AG20443 (cell line): Measurements from ENCODE around the gene INPP5D.
A peak's percentile ranks its signal among the peaks of the same experiment; 100 is the strongest.
"Not testable (repeated sequence)": the region's sequence is repeated elsewhere in the genome, so short reads cannot be mapped to it uniquely, and the experiment has no call there.

Experiments
- DNase-seq: peaks from one replicate; pipeline ENCODE4 v3.0.0; 2012; ENCODE audit warnings: low spot score, mixed read lengths

INPP5D gene

DNA sequence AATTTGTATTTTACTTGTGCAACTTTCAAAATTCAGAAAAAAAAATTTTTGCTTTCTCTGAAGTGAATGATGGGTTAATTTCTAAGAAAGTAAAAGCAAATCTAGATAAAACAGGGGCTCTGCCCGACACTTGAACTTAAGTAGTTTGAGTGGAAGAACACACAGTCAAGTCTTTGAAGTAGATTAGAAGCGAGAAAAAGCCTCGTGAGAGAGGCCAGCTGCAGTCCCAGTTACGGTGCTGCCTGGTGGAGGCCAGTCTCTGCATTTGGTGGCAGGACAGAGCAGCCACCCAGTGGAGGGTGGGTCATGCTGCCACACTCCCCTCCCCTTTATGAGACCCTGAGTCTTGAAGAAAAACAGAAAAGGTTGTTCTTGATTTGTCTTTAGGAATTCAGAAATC, 81.8 kb downstream of the INPP5D start:
- DNase-seq: no peak

DNA sequence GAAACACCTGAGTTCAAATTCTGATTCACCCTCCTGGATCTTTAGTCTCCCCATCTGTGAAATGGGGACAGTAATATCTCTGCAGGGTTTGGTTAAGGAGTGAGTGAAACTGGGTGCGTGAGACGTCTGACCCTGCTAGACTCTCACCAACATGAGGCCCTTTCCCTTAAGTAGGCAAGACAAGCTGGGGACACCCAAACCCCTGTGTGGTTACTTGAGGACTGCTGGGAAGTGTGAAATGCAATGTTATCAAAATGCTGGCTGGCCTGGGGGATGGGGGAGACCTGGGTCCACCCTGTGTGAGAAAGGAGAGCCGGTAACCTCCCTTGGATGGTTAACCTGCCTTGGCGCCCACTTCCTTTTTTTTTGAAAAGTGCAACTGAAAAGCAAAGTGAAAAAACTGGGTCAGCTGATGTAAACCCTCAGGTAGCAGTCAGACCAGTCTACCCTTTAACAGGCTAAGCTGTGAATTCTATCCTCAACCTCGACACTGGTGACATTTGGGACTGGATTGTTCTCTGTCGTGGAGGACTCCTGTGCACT, 82.3 kb downstream of the INPP5D start:
- DNase-seq: no peak

DNA sequence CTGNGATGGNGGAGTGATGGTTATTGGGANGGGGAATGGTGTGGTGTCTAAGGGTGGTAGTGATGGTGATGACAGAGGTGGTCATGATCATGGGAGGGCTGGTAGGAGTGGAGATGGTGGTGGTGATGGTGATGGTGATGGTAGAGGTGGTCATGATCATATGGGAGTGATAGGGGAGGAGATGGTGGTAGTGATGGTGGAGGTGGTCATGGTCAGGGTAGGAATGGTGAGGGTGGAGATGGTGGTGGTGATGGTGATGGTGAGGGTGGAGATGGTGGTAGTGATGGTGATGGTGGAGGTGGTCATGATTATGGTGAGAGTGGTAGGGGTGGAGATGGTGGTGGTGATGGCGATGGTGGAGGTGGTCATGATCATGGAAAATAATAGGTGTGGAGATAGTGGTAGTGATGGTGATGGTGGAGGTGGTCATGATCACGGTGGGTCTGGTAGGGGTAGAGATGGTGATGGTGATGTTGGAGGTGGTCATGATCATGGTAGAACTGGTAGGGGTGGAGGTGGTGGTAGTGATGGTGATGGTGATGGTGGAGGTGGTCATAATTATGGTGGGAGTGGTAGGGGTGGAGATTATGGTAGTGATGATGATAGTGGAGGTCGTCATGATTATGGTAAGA, 83.7 kb downstream of the INPP5D start:
- DNase-seq: no peak

DNA sequence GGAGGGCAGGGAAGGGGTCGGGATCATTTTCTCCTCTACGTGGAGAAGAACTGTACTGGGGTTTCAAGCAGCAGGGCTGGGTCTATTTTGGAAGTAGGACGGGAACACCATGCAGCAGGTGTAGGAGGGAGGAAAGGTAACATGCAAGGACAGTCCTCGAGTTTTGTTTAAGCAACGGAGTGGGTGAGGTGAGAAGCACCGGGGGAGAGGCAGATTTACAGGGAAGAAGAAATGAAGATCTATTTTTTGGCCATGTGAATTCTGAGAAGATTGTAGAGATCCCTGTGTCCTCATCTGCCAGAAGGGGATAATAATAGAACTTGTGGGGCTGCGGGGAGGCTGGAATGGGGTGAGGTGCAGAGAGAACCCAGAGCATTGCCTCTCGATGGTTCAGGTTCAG, 85.6 kb downstream of the INPP5D start:
- DNase-seq: no peak

DNA sequence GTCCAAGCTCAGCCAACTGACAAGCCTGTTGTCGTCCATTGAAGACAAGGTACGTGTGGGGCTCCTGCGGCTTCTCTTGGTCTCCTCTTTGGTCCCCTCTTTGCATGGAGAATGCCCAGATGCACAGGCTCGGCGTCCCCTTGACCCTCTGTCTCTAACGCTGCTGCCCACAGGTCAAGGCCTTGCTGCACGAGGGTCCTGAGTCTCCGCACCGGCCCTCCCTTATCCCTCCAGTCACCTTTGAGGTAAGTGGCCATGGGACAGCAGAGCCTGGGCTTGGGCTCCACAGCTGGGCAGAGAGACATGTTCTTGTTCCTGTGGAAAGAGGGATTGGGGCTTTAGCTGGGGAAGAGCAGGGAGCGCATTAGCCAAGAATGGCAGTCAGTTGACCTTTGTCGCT, 86.1 kb downstream of the INPP5D start:
- DNase-seq: no peak

DNA sequence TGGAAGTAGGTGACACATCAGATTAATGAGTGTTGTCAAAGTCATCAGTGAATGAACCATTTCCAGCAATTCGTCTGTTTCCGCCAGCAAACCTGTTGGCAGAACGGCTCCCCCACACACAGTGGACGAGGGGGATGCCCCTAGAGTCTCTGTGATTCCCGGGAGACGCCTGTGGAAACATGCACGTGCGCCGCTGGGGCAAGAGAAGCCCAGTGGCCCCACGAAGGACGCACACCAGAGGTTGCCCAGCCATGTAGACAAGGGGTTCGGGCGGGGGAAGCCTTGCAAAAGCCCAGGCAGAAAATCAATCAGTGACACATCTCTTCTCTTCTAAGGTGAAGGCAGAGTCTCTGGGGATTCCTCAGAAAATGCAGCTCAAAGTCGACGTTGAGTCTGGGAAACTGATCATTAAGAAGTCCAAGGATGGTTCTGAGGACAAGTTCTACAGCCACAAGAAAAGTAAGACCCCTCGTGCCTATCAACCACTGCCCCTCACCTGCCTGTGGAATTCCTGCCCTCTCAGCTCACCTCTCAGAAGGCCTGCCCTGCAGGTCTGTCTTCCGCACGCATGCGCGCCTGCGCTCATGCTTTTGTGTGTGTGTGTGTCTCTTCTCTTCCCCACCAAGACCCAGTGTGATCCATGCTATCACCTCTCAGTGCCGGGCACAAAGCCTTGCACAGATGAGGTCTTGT, 87.1 kb downstream of the INPP5D start:
- DNase-seq: no peak

DNA sequence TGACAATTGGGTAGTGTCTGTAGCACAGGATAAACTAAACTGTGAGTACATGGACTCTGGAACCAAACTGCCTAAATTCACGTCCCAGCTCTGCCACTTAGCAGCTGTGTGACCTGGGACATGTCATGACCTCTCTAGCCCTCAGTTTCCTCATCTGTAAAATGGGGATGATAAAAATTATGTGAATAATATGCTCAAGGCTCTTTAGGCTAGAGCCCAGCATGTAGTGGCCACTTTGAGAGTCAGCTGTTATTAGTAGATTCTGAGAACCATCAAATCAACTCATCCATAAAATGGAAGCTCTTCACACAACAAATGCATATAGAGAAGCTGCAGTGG, 87.7 kb downstream of the INPP5D start:
- DNase-seq: no peak

DNA sequence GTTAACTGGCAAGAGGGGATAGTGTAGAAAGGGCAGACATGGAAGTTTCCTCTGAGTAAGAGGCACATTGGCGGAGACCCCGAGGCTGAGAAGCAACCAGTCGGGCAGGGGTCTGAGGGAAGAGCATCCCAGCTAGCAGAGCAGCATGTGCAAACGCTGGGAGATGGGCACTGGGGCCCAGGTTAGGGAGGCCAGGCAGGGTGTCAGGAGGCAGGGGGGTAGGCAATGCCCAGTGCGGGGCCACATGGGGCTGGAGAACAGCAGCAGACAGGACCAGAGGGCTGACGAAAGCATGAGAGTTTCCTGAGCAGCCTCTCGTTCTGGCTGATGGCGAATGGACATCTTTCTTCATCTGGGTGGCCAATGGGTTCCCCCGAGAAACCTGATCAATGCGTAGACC, 88.2 kb downstream of the INPP5D start:
- DNase-seq: no peak

DNA sequence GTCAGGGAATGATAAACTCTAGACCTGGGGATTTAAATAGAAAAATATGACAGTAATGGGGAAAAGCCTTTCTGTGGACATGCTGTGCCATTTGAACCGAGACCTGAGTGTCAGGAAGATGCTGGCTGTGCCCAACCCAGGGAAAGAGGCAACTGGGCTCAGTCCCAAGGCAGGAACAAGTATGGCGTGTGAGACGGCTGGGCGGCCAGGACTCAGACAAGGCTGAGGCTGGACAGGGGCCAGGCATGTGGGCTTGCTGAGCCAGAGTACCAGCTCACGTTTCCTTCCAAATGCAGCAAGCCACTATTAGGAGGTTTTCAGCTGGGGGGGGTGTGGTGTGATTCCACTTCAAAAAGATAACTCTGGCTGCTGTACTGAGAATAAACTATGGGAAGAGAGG, 92.4 kb downstream of the INPP5D start:
- DNase-seq: peak; percentile 66

DNA sequence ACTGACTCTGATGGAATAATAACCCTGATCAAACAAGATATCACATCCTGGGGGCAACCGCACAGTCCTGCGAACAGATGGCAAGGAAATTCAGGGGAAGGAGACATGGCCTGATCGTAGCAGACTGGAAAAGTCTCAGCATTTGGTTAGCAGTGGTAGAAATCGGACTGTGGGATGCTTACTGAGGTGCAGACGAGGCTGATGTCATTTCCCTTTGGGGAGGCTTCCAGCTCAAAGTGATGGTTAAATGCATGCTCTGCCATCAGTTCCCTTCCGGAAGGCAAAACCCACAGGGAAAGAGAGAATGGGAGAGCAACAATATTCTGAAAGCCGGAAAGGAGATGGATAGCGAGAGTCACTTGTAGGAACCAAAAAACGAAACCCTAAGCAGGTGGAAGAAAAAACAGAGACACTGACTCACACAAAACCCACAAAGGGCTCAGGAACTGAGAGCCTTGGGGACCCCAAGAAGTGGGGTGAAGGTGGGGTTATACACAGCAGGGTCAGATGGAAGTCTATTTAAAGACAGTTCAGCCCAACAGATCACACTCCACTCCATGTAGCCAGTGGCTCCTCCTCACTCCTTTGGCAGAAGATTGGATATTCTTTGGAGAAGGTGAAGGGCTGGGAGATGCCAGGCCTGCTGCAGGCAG, 93.1 kb downstream of the INPP5D start:
- DNase-seq: no peak

DNA sequence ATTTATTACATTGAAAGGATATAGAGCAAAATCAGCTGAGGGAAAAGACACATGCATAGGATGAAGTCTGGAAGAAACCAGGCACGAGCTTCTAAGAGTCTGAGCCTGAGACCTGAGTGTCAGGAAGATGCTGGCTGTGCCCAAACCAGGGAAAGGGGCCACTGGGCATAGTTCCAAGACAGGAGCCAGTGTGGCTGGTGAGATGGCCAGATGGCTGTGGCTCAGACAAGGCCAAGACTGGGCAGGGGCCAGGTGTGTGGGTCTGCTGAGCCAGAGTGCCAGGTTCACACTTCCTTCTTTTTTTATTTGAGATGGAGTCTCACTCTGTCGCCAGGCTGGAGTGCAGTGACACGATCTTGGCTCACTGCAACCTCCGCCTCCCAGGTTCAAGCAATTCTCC, 95.9 kb downstream of the INPP5D start:
- no peak for DNase-seq

DNA sequence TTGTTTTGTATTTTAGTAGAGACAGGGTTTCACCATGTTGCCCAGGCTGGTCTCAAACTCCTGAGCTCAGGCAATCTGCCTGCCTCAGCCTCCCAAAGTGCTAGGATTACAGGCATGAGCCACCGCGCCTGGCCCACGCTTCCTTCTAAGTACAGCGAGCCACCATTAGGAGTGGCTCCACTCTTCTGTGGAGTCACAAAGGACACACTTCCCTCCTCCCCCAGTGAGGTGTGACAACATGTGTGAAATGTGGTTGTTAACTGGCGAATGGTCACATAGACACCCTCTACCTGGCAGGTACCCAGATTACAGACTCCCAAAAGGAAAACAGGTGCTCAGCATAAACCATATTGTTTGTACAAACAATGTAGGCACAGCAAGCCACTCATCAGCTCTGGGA, 96.3 kb downstream of the INPP5D start:
- not testable (repeated sequence) for DNase-seq

DNA sequence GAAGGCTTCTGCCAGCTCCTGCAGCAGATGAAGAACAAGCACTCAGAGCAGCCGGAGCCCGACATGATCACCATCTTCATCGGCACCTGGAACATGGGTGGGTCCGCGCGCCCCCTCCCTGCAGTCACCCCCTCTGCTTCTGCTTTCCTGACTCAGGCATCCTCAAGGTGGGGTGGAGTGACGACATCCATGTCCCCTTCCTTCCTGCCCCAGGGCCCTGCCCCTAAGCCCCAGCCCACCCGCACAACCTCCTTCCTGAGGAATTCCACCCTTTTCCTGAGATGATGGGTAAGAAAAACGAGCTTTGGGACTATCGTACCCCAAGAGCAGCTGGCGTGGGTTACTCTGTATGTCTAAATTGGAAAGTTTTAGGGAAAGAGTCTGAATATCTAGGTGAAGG, 101.6 kb downstream of the INPP5D start:
- DNase-seq: no peak

DNA sequence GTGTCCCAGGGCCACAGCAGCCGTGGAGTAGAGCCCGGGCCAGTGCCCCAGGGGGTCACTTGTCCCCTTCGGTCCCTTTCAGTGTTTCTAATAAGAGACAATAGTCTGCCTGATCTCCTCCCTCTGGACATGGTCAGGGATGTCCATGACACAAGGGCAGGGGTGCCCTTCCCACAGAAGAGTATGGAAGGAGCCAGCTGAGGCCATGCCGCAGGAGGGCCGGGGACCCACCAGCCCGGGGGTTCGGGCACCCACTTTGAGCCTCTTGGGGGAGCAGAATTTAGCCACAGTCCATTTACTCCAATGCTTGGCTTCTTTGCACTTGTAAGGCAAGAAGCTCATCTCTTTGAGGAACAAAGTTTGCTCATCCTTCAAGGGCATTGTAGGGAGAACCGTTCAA, 102.6 kb downstream of the INPP5D start:
- no peak for DNase-seq

DNA sequence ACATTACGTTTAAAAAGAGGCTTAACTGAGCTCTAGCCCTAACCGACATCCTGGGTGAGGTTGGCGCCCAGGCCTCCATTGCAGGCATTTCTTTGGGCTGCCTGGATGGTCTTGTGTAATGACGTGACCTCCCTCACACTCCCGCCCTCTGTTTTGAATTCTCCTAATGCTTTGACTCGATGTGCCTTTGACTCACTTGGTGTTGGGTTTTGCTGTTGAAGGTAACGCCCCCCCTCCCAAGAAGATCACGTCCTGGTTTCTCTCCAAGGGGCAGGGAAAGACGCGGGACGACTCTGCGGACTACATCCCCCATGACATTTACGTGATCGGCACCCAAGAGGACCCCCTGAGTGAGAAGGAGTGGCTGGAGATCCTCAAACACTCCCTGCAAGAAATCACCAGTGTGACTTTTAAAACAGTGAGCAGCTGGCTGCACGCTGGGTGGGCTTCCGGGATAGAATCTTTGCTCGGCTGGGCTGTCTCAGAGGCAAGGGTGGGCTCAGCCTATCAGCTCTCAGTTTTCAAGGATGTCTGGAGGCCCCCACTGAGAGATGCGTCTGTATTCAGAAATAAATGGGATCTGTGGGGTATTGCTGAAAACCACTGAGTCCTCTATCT, 103.5 kb downstream of the INPP5D start:
- DNase-seq: no peak

DNA sequence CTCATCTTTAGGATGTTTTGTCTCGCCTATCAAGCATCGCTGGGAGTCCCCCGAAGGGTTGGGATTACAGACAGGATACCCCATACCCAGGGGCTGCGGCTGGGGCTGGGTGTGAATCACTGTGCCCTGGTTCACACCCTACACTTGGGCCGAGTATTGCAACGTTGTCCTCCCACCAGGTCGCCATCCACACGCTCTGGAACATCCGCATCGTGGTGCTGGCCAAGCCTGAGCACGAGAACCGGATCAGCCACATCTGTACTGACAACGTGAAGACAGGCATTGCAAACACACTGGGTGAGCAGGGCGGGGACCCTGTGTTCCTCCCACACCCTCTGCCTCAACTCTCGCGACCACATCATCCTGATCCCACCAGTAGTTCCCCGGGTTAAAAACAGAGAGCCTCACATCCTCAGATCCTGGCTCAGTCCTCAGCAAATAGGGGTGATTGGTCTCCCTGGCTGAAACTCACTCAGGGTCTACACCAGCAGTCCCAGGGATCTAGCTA, 104.0 kb downstream of the INPP5D start:
- no peak for DNase-seq

DNA sequence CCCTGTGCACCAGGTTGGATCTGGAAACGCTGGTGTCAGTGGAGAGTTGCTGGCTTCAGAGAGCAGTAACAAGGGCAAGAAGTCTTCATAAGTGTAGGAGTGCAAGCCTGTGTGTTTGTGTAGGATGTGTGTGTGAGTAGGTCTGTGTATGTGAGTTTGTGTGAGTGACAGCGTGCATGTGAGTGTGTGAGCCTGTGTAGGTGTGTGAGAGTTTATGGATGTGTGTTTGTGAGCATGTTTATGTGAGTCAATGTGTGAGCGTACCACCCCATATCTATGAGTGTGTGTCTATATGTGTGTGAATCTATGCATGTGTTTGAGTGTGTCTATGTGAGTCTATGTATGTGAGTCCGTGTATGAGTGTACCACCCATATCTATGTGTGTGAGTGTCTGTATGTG, 104.8 kb downstream of the INPP5D start:
- DNase-seq: no peak

DNA sequence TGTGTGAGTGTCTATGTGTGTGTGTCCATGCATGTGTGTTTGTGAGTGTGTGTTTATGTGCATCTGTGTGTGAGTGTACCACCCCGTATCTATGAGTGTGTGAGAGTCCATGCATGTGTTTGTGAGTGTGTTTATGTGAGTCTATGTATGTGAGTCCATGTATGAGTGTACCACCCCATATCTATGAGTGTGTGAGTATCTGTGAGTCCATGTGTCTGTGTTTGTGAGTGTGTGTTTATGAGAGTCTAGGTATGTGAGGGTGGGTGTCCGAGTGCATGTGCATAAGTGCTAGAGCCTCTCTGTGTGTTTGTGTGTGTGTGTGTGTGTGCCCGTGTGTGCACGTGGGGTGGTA, 105.4 kb downstream of the INPP5D start:
- no peak for DNase-seq

DNA sequence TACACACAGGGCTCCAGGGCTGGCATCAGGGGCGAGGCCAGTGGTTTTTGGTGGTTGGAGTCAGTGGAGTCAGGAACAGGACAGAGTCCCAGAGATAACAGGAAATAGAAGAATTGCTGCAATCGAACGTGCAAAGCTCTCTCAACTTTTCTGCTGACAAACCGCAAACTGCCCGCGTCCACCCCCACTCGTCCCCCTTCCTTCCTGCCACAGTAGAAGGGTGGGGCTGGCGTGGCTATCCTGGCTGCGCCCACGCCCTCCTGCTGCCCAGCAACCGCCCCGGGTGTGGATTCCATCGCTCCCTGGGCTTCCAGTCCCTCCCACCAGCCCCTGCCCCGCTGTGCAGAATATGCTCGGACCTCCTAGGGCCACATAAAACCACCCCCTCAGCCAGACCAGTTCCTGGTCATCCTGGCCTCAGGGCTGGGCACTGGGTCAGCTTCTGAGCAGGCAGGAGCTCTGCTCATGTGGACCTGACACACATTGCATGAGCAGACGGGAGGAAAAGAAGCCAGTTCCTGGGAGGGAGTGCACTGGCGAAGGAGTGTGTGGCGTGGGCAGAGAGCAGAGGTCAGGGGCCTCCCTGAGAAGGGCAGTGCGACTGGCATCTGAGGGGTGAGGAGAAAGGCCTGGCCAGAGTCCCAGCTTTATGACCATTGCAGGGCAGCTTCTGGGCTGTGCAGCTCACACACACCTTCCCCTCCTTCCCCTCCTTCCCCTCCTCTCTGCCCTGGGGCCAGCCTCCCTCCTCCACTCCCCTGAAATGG, 105.9 kb downstream of the INPP5D start:
- DNase-seq: peak; percentile 66

DNA sequence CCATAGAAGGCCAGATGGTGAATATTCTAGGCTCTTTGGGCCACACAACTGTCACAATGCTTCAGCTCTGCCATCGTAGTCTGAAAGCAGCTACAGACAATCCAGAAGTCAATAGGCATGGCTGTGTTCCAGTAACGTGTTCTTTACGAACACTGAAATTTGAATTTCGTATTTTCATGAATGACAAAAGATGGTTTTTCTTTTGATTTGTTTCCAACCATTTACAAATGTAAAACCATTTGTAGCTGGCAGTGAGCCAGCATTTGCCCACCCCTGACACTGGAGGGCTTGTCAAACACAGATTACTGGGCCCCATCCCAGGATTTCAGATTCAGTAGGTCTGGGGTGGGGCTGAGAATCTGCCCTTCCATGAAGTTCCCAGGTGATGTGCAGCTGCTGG, 108.3 kb downstream of the INPP5D start:
- DNase-seq: no peak

DNA sequence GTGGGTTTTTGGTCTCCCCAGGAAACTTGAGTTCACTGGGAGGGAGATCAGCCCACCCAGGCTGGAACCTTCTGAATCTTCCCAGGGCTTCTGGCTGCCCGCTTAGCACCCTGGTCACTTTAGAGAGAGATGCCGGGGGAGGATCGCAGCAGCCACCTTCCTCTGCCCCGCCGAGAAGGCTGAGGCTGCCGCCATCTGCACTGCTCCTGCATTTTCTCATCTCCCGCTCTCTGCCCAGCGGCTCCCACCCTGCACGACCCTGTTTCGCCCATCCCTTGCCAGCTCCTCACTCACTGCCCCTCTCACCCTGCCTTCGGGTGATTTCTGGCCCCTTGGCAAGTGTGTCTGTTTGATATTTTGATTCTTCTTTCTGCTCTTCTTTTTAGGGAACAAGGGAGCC, 108.8 kb downstream of the INPP5D start:
- no peak for DNase-seq

DNA sequence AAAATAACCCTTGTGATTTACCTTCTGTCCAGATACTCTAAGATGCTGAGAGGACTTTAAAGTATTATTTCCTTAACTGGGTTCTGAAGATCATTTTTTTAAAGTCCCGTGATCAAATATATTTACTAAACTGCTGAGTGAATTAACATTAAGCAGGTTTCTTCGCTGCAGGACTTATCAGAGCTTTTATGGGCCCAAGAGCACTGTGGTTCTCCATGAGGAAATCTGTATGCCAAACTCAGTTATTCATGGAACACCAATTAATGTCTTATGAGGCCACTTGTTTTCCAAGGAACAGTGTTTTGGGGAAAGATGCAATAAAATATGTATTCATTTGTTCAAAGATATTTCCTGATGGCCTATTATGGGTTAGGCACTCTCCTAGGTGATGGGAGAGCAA, 111.2 kb downstream of the INPP5D start:
- no peak for DNase-seq
